Measurements from ENCODE around the gene NCOA3.

Gene NCOA3

DNA sequence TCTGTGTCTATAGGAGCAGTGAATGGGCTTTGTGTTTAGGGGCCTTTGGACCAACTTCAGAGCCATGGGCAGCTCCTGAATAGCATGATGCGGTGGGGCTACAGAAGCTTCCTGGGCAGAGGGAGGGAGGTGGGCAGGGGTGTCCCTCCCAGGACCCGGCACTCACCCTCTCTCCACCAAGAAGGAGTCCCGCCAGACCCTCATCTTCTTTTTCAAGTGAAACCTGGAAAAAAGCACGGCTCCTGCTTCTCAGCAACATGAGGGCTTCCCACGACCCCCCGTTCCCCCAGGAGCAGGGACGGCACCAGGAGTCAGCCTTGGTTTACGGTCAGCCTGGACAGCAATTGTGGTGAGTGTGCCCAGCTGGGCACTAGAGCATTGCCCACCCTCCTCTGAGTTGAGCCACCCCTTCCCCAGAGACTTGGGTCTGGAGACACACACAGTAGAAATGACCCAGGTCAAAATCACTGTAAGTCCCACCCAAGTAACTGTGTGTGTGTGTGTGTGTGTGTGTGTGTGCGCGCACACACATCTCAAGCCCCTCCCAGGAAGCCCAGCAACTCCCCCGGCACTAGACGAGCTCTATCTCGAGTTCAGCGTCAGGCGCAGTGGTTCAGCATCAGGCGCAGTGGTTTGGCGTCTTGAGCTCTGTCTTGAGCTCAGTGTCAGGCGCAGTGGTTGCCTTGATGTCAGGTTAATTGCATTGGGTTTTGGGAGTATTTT lies 175.4 kb downstream of the NCOA3 start:
- Histone ChIP-seq H3K4me1 (ENCODE audit: insufficient read depth, low read length, severe bottlenecking) (no peaks in the 10 kb centered on the region), H3K27me3 (ENCODE audit: insufficient read depth, low read length) (peaks cover 5% of the 10 kb centered on the region), H3K27ac (ENCODE audit: low read depth, low read length, poor library complexity, severe bottlenecking) (no peak overlapping the region), H3K9me2 (ENCODE audit: low read depth, low read length) (no peaks in the 10 kb centered on the region), H3K36me3 (ENCODE audit: insufficient read depth, low read length) (no peaks in the 10 kb centered on the region), H4K20me1 (ENCODE audit: insufficient read depth, low read length) (no peaks in the 10 kb centered on the region), H3K79me2 (ENCODE audit: insufficient read depth, low read length) (no peaks in the 10 kb centered on the region), H3K9ac (ENCODE audit: low read length) (no peak overlapping the region), H3K4me2 (ENCODE audit: low read length) (no peak overlapping the region), H3K9me3 (ENCODE audit: low read length) (no peaks in the 10 kb centered on the region), H3F3A (ENCODE audit: insufficient read depth, low read length) (no peaks in the 10 kb centered on the region), H2AFZ (ENCODE audit: low read length) (no peak overlapping the region), H3K4me3 (ENCODE audit: low read depth, low read length, poor library complexity, severe bottlenecking) (no peak overlapping the region)
- TF ChIP-seq, protein P1, sequence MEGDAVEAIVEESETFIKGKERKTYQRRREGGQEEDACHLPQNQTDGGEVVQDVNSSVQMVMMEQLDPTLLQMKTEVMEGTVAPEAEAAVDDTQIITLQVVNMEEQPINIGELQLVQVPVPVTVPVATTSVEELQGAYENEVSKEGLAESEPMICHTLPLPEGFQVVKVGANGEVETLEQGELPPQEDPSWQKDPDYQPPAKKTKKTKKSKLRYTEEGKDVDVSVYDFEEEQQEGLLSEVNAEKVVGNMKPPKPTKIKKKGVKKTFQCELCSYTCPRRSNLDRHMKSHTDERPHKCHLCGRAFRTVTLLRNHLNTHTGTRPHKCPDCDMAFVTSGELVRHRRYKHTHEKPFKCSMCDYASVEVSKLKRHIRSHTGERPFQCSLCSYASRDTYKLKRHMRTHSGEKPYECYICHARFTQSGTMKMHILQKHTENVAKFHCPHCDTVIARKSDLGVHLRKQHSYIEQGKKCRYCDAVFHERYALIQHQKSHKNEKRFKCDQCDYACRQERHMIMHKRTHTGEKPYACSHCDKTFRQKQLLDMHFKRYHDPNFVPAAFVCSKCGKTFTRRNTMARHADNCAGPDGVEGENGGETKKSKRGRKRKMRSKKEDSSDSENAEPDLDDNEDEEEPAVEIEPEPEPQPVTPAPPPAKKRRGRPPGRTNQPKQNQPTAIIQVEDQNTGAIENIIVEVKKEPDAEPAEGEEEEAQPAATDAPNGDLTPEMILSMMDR (IDR thresholded peaks at IDR 0.05; ENCODE audit: low read length) = no peak
- no peak for TF ChIP-seq EZH2 (IDR thresholded peaks at IDR 0.05; ENCODE audit: borderline replicate concordance, low read length)

DNA sequence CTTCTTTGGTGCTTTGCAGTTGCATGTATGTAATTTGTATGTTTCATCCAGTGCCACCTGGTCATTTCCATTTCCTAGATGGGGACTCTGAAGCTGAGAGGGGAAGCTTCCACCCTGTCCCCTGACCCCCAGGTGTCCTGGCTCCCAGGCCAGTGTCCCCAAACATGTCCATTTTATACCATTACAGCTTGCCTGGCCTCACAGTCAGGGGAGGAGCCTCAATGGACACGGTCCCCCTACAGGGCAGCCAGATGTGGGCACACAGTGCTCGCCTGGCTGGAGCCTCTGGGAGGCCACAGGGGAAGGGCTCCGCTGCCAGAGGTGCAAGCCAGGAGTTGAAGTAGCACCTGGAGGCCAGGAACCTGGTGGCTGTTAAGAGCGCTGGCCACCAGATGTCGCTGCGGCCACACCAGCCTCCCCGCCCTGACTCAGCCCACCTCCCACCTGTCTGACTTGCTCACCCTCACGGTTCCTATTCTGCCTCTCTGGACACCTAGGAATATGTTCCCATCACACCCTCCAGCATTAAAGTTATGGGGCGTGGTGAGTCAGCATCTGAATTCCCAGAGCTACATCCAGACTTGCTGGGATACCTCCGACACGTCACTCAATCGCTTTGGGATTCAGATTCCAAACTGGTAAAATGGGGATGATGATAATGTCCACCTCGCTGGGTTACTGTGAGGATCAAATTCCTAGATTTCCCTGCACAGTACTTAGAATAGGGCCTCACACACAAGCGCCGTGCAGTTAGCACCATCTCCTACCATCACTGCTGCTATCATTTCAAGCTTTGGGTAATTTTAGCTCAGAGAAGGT lies 176.2 kb downstream of the NCOA3 start:
- Histone ChIP-seq H3K4me2 (ENCODE audit: low read length) (no peak overlapping the region), H3K27ac (ENCODE audit: low read depth, low read length, poor library complexity, severe bottlenecking) (no peak overlapping the region), H2AFZ (ENCODE audit: low read length) (no peak overlapping the region), H3K4me1 (ENCODE audit: insufficient read depth, low read length, severe bottlenecking) (no peaks in the 10 kb centered on the region), H4K20me1 (ENCODE audit: insufficient read depth, low read length) (no peaks in the 10 kb centered on the region), H3K27me3 (ENCODE audit: insufficient read depth, low read length) (peaks cover 5% of the 10 kb centered on the region), H3K36me3 (ENCODE audit: insufficient read depth, low read length) (no peaks in the 10 kb centered on the region), H3K79me2 (ENCODE audit: insufficient read depth, low read length) (no peaks in the 10 kb centered on the region), H3K9ac (ENCODE audit: low read length) (no peak overlapping the region), H3K9me3 (ENCODE audit: low read length) (no peaks in the 10 kb centered on the region), H3K4me3 (ENCODE audit: low read depth, low read length, poor library complexity, severe bottlenecking) (no peak overlapping the region), H3K9me2 (ENCODE audit: low read depth, low read length) (no peaks in the 10 kb centered on the region), H3F3A (ENCODE audit: insufficient read depth, low read length) (no peaks in the 10 kb centered on the region)
- no peak for TF ChIP-seq EZH2 (IDR thresholded peaks at IDR 0.05; ENCODE audit: borderline replicate concordance, low read length)
- TF ChIP-seq, protein P1 (IDR thresholded peaks at IDR 0.05; ENCODE audit: low read length) = peak; percentile 89

DNA sequence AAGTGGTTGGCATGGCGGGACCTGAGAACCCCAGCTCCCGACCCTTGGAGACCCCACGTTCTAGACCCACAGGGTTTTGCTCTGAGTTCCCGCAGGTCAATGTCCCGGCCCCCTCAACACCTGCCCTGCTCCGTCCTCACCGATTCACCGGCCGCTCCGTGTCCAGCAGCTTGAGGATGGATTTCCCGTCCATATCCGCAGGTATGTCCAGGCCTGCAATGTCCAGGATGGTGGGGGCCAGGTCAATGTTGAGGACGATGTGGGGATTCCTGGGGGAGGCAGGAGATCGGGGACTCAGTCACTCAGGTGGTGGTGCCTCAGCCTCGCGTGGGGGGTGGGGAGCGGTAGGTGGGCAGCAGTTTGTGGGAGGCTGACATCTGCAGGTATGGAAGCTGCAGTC lies 176.8 kb downstream of the NCOA3 start:
- peaks cover 5% of the 10 kb centered on the region for H3K27me3 ChIP-seq (ENCODE audit: insufficient read depth, low read length)
- H3K79me2 ChIP-seq (ENCODE audit: insufficient read depth, low read length) = no peaks in the 10 kb centered on the region
- no peaks in the 10 kb centered on the region for H4K20me1 ChIP-seq (ENCODE audit: insufficient read depth, low read length)
- H3K9ac ChIP-seq (ENCODE audit: low read length) = no peak overlapping the region
- H2AFZ ChIP-seq (ENCODE audit: low read length) = no peak overlapping the region
- H3K4me2 ChIP-seq (ENCODE audit: low read length) = no peak overlapping the region
- no peaks in the 10 kb centered on the region for H3F3A ChIP-seq (ENCODE audit: insufficient read depth, low read length)
- no peaks in the 10 kb centered on the region for H3K36me3 ChIP-seq (ENCODE audit: insufficient read depth, low read length)
- TF ChIP-seq, protein P1 (IDR thresholded peaks at IDR 0.05; ENCODE audit: low read length) = no peak
- TF ChIP-seq EZH2 (IDR thresholded peaks at IDR 0.05; ENCODE audit: borderline replicate concordance, low read length) = no peak
- no peaks in the 10 kb centered on the region for H3K9me3 ChIP-seq (ENCODE audit: low read length)
- H3K4me1 ChIP-seq (ENCODE audit: insufficient read depth, low read length, severe bottlenecking) = no peaks in the 10 kb centered on the region
- no peak overlapping the region for H3K4me3 ChIP-seq (ENCODE audit: low read depth, low read length, poor library complexity, severe bottlenecking)
- no peaks in the 10 kb centered on the region for H3K9me2 ChIP-seq (ENCODE audit: low read depth, low read length)
- H3K27ac ChIP-seq (ENCODE audit: low read depth, low read length, poor library complexity, severe bottlenecking) = no peak overlapping the region

All from OCI-LY1 (cell line).